SIG-M5 (cell line): ENCODE measurements around the gene ACTR3.
A peak's percentile ranks its signal among the peaks of the same experiment; 100 is the strongest.

ENCODE experiments used
- DNase-seq: peaks from one replicate; lab custom pipeline; 2025; lab: John Stamatoyannopoulos, UW

Gene ACTR3

DNA sequence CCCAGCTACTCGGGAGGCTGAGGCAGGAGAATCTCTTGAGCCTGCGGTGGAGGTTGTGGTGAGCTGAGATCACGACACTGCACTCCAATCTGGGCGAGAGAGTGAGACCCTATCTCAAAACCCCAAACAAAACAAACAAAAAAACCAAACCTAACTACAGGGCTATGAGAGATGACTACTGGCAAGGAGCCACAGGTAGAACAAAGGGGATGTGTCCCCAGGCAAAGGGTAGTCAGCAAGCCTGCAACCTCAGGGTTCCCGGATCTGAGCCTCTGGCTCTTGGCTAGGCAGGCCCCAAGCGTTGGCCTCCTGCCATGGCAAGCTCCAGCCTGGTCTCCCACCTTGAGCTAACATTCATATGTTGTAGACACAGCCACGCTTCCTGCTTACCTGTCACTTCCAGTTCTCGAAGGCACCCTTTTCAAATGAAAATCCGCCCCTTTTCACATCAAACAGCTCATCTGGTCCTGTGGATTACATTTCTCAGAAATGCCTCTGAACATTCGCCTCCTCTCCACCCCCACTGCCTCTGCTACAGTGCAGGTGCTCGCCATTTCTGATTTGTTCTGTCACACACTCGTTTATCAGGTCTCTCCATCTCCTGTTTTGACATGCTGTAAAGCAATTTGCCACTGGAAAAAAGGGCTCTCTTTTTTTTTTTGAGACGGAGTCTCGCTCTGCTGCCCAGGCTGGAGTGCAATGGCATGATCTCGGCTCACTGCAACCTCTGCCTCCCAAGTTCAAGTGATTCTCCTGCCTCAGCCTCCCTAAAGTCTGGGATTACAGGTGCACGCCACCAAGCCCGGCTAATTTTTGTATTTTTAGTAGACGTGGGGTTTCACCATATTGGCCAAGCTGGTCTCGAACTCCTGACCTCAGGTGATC is 13.1 kb upstream of the ACTR3 start:
- DNase-seq, result no peak

- DNase-seq, result no peak
These were observed 11.9 kb upstream of the ACTR3 start for GRCh38 chr2:113877711-113878598.

GRCh38 chr2:113878743-113879142 is 11.1 kb upstream of the ACTR3 start:
- DNase-seq, result no peak

- DNase-seq, result no peak
These were observed 10.4 kb upstream of the ACTR3 start for GRCh38 chr2:113879457-113879856.

DNA sequence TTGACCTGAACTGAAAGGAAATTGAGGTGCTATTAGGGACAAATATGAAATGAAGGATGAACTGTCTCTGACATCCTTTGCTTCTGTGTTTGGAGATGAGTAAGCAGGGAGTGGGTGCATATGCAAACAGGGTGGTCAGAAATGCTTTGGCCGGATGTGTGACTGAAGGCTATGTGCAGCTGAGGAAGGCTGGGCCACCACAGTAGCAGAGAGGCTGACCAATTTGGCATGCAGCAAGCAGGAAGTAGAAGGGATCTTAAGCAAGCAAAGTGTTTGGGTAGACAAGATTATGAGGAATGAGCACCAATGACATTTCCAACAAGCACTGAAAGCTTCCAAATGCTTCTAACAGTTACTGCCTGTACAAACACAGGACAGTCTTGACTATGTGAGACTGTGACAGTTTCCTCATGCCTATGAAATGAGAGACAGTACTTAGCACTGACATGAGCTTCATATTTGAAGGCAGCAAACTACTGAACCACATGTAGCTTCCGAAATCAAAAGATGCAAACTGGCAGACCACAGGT is 3.3 kb upstream of the ACTR3 start:
- DNase-seq, result peak; percentile 63

DNA sequence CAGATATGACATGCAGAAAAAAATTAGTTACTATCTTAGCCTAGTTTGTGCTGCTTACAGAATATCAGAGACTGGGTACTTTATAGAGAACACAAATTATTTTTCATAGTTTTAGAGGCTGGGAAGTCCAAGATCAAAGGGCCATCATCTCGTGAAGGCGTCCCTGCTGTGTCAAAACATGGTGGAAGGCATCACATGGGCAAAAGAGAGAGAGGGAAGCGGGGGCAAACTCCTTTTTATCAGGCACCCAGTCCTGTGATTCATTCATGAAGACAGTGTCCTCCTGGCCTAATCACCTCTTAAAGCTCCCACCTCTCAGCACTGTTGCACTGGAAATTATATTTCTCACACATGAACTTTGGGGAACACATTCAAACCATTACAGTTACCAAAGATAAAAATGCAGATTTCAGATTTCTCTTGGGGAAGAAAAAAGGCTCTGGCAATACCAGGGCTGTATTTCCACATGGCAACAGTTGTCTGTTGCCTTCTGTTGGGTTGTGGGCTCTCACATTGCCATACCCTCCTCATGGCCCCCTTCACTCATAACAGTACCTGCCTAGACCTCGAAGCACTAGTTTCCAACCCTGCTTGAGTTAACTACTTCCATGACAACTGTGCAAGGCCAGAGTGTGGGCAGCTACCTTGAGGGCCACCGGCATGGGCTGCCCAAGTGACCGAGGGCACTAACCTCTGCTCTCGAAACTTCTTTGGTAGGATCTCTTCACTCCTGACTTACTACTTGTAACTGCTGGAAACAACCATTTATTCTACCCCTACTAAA is 2.7 kb upstream of the ACTR3 start:
- DNase-seq, result no peak

DNA sequence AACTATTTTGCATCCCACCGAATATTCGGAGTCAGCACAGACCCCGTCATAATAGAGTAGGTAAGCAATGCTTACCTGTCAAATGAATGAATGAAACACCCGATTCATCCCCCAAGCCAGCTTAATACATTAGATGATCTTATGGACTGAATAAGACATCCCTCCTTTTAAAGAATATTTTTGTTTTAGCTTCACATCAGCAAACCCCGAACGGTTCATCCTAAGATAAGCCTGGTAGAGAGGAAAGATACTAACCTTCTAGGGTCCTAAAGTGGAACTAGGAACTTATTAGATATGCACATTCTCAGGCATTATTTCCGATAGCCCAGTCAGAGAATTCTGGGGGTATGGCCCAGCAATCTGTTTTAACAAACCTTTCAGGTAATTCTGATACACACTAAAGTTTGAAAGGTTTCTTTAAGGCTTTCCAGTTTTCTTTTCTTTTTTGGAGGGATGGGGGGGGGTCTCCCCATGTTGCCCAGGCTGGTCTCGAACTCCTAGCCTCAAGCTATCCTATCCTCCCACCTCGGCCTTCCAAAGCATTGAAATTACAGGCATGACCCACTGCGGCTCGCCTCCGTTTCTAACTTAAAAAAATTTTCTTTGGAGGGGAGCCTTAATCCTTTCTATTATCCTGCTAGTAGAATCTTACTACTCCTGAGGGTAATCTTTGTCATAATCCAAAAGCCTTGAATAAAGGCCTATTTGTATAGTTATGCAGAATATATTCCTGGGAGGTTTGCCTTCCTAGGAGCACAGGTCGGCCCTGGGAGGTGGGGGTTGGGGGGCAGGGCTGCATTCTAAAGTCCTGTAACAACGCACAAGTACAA is 1.0 kb upstream of the ACTR3 start:
- no peak for DNase-seq

- peak; percentile 79 for DNase-seq
These were observed 655 bp downstream of the ACTR3 start for GRCh38 chr2:113890253-113891235.

DNA sequence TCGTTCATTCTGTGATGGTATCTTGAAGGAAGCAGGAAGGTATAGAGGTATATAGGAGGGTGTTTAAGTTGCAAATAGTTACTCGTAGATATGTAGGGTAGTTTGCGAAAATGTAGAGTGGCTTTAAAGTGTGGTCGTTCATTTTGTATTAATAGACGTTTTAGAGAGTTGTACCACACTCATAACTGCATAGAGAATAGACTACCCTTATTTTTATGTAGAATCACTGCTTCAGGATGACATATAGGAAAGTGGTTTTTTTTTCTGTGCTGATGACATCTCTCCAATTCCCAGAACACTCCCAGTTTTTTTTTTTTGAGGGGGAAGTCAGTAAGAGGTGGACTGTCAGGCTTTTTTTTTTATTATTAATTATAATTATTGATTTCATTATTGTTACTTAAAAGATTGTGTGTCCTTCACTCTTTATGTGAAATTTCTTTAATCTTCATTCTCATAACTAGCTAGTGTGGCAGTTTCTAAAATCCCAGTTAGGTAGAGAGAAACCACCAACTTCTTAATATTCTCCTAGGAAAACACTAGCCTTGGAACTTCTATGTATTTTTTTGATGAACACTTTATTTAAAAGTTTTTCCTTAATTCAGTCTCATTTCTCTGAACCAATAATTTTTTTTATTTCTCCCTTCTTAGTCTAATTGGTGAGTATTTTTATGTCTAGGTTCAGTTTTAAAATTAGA is 1.5 kb downstream of the ACTR3 start:
- no peak for DNase-seq

GRCh38 chr2:113892004-113892710 is 2.3 kb downstream of the ACTR3 start:
- DNase-seq, result no peak

GRCh38 chr2:113894156-113894743 is 4.4 kb downstream of the ACTR3 start:
- peak; percentile 92 for DNase-seq

- no peak for DNase-seq
These were observed 5.4 kb downstream of the ACTR3 start for GRCh38 chr2:113895301-113895700.

DNA sequence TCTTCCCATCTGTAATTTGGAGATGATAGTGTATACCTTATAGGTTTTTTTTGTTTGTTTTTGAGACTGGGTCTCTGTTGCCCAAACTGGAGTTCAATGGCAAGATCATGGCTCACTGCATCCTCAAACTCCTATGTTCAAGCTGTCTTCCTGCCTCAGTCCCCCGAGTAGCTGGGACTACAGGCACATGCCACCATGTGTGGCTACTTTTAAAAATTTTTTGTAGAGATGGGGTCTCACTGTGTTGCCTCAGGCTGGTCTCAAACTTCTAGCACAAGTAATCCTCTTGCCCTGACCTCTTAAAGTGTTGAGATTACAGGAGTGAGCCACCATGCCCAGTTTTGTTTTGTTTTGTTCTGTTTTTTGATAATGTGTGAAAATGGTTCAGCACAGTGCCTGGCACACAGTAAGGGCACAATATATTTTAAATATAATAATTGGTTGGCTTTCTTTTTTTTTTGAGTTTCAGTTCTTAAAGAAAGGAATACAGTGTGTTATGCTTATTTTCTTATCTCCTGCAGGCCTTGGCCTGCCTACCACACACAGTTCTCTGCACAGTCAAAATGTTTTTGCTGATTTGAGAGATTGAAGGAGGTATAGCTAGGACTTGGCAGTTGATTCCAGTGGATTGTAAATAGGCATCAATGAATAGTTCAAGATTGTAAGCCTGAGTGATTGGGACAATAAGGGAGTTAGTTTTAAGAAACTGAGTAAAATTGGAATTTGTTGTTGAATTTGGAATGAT is 6.1 kb downstream of the ACTR3 start:
- no peak for DNase-seq

GRCh38 chr2:113896791-113897190 is 6.9 kb downstream of the ACTR3 start:
- no peak for DNase-seq

DNA sequence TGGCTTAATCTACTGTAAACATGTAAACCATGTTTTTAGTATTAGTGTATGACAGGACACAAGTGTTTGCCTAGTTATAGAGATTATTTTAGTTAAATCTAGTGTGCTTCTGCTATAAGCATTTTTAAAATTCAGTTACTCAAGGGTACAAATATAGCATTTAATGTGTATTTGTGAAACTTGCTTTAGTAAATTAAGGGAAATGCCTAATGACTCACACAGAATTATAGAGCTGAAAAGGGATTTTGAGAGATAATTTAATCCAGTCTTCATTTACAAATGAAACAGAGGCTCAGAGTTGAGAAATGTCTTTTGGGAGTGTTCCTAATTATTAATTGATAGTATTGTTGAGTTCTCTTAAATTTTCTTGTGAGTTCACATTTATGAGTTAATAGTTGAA is 8.2 kb downstream of the ACTR3 start:
- DNase-seq, result no peak

- no peak for DNase-seq
These were observed 9.3 kb downstream of the ACTR3 start for GRCh38 chr2:113899166-113899565.

- peak; percentile 39 for DNase-seq
These were observed 12.1 kb downstream of the ACTR3 start for GRCh38 chr2:113901943-113902342.
